HepG2 (cell line): ENCODE data around the gene BACH2. TPM values are rescaled to one million over a fixed set of nuclear protein-coding genes. Genes with fewer than 3 reads are reported as not detected.

Source experiments
- ATAC-seq: fragments of 200-7000 bp; cut with Tn5 transposase; 3 replicates; pipeline ENCODE4 v1.9.1; 2020; ENCODE audit warnings: mild to moderate bottlenecking, moderate library complexity
- BruUV-seq: library from RNA; stranded (reverse); fragments of 400-500 nt; replicated peaks from 2 replicates; lab custom pipeline; 2021; lab: Mats Ljungman, UMichigan
- CTCF ChIA-PET: fragments of 300-600 bp; formaldehyde crosslinking; extraction: SDS; loops from one replicate; lab custom pipeline; 2021; ENCODE audit warnings: low total read pairs, inconsistent platforms, low intra/inter-chr PET ratio; lab: Yijun Ruan, JAX
- POLR2A ChIA-PET: fragments of 350-600 bp; sonication (Branson Sonifier 250); formaldehyde crosslinking; loops from one replicate; lab custom pipeline; 2020; ENCODE audit warnings: antibody characterized with exemption, inconsistent platforms; lab: Yijun Ruan, JAX
- DNase-seq: peaks from one replicate; pipeline ENCODE4 v3.0.0-alpha.2; 2015; ENCODE audit warnings: low spot score
- FAIRE-seq: peaks from 3 replicates; lab custom pipeline; 2011; peaks lifted over from hg19 to GRCh38; lab: Jason Lieb, UNC
- H2AFZ ChIP-seq: one replicate; pipeline ENCODE4 v1.6.1; 2011; ENCODE audit warnings: low read length, inconsistent platforms
- H3K27ac ChIP-seq: fragments of 300-600 bp; 3 replicates; pipeline ENCODE4 v1.8.0; 2011; ENCODE audit warnings: mixed run types, mild to moderate bottlenecking, mixed read lengths, low read length, inconsistent platforms; ENCODE audit not compliant: insufficient read depth; ENCODE audit errors: extremely low read length
- H3K27me3 ChIP-seq, 2 experiments: fragments of 200-600 bp in 1 of 2; 2 replicates in 1 of 2; 3 replicates in 1 of 2; pipeline versions ENCODE4 v1.6.0 to v1.8.0; 2011; ENCODE audit warnings: low read length in 2 of 2, mild to moderate bottlenecking in 2 of 2, moderate library complexity in 2 of 2, inconsistent platforms in 1 of 2; ENCODE audit not compliant: insufficient read depth in 2 of 2, control insufficient read depth in 1 of 2
- H3K36me3 ChIP-seq, 2 experiments: fragments of 200-600 bp in 1 of 2; replicated peaks in 1 of 2; 2 replicates in 1 of 2; 3 replicates in 1 of 2; pipeline versions ENCODE4 v1.5.1 to v1.8.0; 2011; ENCODE audit warnings: low read length in 2 of 2, inconsistent platforms in 1 of 2; ENCODE audit not compliant: insufficient read depth in 2 of 2, control insufficient read depth in 1 of 2
- H3K4me1 ChIP-seq: 2 replicates; pipeline ENCODE4 v1.5.1; 2012; ENCODE audit warnings: low read length, inconsistent platforms; ENCODE audit not compliant: insufficient read depth
- H3K4me2 ChIP-seq: 2 replicates; pipeline ENCODE4 v1.6.0; 2011; ENCODE audit warnings: low read depth, low read length, inconsistent platforms
- H3K4me3 ChIP-seq, 3 experiments: fragments of 200-600 bp in 1 of 3; sonication (generic), shearing (Covaris generic) in 1 of 3; replicated peaks in 1 of 3; 2 replicates each; pipeline ENCODE4 v1.5.1; 2011 to 2016; ENCODE audit warnings: low read length in 3 of 3, inconsistent platforms in 2 of 3, low read depth in 2 of 3, mild to moderate bottlenecking in 2 of 3, control low read depth in 1 of 3, mixed read lengths in 1 of 3; ENCODE audit not compliant: insufficient read depth in 1 of 3
- H3K79me2 ChIP-seq: one replicate; pipeline ENCODE4 v1.6.1; 2011; ENCODE audit warnings: low read length, inconsistent platforms; ENCODE audit not compliant: insufficient read depth
- H3K9ac ChIP-seq: 2 replicates; pipeline ENCODE4 v1.6.0; 2011; ENCODE audit warnings: mild to moderate bottlenecking, low read depth, low read length, inconsistent platforms; ENCODE audit not compliant: insufficient read depth
- H3K9me3 ChIP-seq: 2 replicates; pipeline ENCODE4 v1.5.1; 2012; ENCODE audit warnings: mild to moderate bottlenecking, low read length
- H4K20me1 ChIP-seq: 2 replicates; pipeline ENCODE4 v1.6.0; 2011; ENCODE audit warnings: inconsistent platforms, mild to moderate bottlenecking, low read length, moderate library complexity; ENCODE audit not compliant: insufficient read depth
- CHD4 ChIP-seq: fragments of 200-600 bp; sonication (generic); IDR thresholded peaks from 2 replicates; pipeline ENCODE4 v1.7.0; 2017; ENCODE audit warnings: mild to moderate bottlenecking, low read length, borderline replicate concordance
- DMAP1 ChIP-seq: IDR thresholded peaks from 2 replicates; pipeline ENCODE4 v1.6.1; 2016
- NFE2L1 ChIP-seq: sonication (generic); formaldehyde crosslinking; IDR thresholded peaks from 2 replicates; pipeline ENCODE4 v1.4.0; 2020; ENCODE audit warnings: missing genetic modification reagents, mild to moderate bottlenecking, borderline replicate concordance
- RFX1 ChIP-seq: fragments of 450-650 bp; IDR thresholded peaks from 2 replicates; pipeline ENCODE4 v1.6.1; 2017
- TCF12 ChIP-seq, 2 experiments: fragments of 450-650 bp in 1 of 2; sonication (generic) in 1 of 2; formaldehyde crosslinking in 1 of 2; IDR thresholded peaks; 2 replicates each; pipeline versions ENCODE4 v1.6.1 to v1.8.0; 2017 to 2022; ENCODE audit warnings: antibody characterized with exemption in 1 of 2, mild to moderate bottlenecking in 1 of 2, missing genetic modification reagents in 1 of 2, moderate library complexity in 1 of 2
- ZFP1 ChIP-seq: IDR thresholded peaks from 2 replicates; pipeline ENCODE4 v1.6.1; 2016
- ZKSCAN8 ChIP-seq: IDR thresholded peaks from 2 replicates; pipeline ENCODE4 v1.6.1; 2016; ENCODE audit warnings: borderline replicate concordance, missing genetic modification reagents, missing compliant biosample characterization
- ZMYM4 ChIP-seq: sonication (generic); formaldehyde crosslinking; IDR thresholded peaks from 2 replicates; pipeline ENCODE4 v1.8.1; 2023; ENCODE audit warnings: mild to moderate bottlenecking, missing genetic modification reagents
- ZNF235 ChIP-seq: sonication (generic); formaldehyde crosslinking; IDR thresholded peaks from 2 replicates; pipeline ENCODE4 v1.8.1; 2023; ENCODE audit warnings: mild to moderate bottlenecking, missing genetic modification reagents, borderline replicate concordance
- ZNF260 ChIP-seq: sonication (generic); formaldehyde crosslinking; IDR thresholded peaks from 2 replicates; pipeline ENCODE4 v1.4.0; 2020; ENCODE audit warnings: missing genetic modification reagents, low read depth, mild to moderate bottlenecking, borderline replicate concordance
- ZNF33A ChIP-seq: sonication (generic); formaldehyde crosslinking; IDR thresholded peaks from 2 replicates; pipeline ENCODE4 v1.5.1; 2020; ENCODE audit warnings: missing genetic modification reagents, mild to moderate bottlenecking, moderate library complexity, borderline replicate concordance
- ZNF589 ChIP-seq: sonication (generic); formaldehyde crosslinking; conservative IDR thresholded peaks from 2 replicates; pipeline ENCODE4 v1.8.0; 2022; ENCODE audit warnings: mild to moderate bottlenecking, moderate library complexity, missing genetic modification reagents
- ZNF709 ChIP-seq: sonication (generic); formaldehyde crosslinking; IDR thresholded peaks from 2 replicates; pipeline ENCODE4 v1.5.0; 2020; ENCODE audit warnings: mild to moderate bottlenecking, missing genetic modification reagents
- ZNF724P ChIP-seq: sonication (generic); formaldehyde crosslinking; IDR thresholded peaks from 2 replicates; pipeline ENCODE4 v1.8.0; 2022; ENCODE audit warnings: missing genetic modification reagents, borderline replicate concordance
- ZNF879 ChIP-seq: sonication (generic); formaldehyde crosslinking; IDR thresholded peaks from 2 replicates; pipeline ENCODE4 v1.8.1; 2023; ENCODE audit warnings: missing genetic modification reagents
- WGBS: methylation state at CpG from one replicate; pipeline ENCODE4 v1.1.6; 2017; ENCODE audit warnings: low lambda C conversion rate; 5-methylcytosine and 5-hydroxymethylcytosine counted together
- in situ Hi-C: cut with HindIII; loops from 2 replicates; pipeline ENCODE4 v1.10.0; 2017; ENCODE audit warnings: low pct_unique_long_range_greater_than_20kb; ENCODE audit not compliant: extremely low pct_ligation_motif_present
- intact Hi-C: fragments of 100-400 bp; cut with micrococcal nuclease; formaldehyde crosslinking; loops from one replicate; pipeline ENCODE4 v1.10.0; 2022; ENCODE audit not compliant: unreplicated experiment
- polyA plus RNA-seq, 8 experiments: library from polyadenylated mRNA; depleted of rRNA in 3 of 8; stranded (reverse) in 7 of 8; unstranded in 1 of 8; fragments of >200 nt; fragmentation: Illumina TruSeq in 4 of 8; extraction: Trizol in 4 of 8; gene quantifications; 2 replicates each; pipeline versions ENCODE4 v1.2.1 to v1.2.3, GENCODE V29; 2011 to 2016; ENCODE audit warnings: low read depth in 4 of 8, missing spikeins in 1 of 8, mixed read lengths in 1 of 8; ENCODE audit not compliant: insufficient read depth in 1 of 8
- total RNA-seq, 5 experiments: library from RNA; depleted of rRNA; stranded (reverse); fragments of >200 nt; fragmentation: Illumina TruSeq; extraction: Trizol; gene quantifications; 2 replicates each; pipeline ENCODE4 v1.2.3, GENCODE V29; 2016; ENCODE audit warnings: low read depth in 1 of 5
- TF ChIP-seq, protein P1 (sequence below): sonication (generic); formaldehyde crosslinking; IDR thresholded peaks from 2 replicates; pipeline ENCODE4 v1.4.0; 2020; ENCODE audit warnings: missing genetic modification reagents

The BACH2 gene
- total and polyA plus RNA-seq, 2 of the 13 experiments (the other 11 are each of a cell fraction or from before 2014, with no cell fraction given), result 0.01 TPM; not detected in 1

DNA sequence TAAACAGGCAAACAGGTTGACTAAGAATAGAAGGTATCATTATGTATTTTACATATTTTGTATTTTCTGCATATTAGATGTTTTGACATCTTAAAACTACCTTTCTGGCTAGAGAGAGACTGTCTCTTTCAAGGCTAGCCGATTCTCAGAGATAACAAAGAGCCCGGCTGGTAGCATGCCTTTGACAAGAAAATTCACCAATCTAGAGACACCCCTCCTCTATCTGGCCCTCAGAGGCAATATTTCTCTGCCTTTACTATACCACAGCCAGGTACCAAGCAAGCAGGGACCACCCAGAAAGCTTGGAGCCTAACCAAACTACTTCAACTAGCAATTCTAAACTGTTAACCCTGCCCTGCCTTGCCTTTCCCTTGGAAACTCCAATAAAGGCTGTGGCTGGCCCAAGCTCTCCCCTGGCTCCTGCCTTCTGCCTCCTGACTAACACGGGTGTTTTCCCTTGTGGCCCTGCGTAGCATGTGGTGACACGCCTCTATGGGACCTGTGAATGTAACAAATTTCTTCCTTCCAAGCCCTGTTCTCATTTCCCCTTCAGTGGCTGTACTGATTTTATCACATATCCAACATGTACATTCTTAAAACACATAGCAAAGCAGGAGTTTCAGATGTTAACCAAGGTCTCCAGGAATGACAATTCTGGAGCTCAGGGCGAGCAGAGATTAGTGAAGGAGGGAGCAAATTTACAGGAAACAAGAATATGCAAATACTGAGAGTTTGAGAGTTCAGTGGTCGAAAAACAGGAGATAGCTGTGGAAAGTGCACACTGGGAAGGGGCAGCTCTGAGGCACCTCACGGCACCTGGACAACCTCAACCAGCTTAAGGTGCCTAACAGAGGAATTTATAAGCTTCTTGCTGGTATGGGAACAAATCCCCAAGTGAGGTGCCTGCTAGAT, 120.8 kb downstream of the BACH2 start:
- intact Hi-C loops, result loop anchor here (10.0 kb wide), 1 partner anchor 201 kb away; no protein-coding TSS in a partner anchor
- in situ Hi-C loops, result no loop called here
- ChIA-PET CTCF (no interaction called here), POLR2A (no interaction called here)
- Histone ChIP-seq H3K9me3 (no peaks in the 10 kb centered on the region), H3K4me1 (no peaks in the 10 kb centered on the region), H3K27ac (no peak overlapping the region), H3K27me3 (no peaks in the 10 kb centered on the region; a peak in 1 of 5 replicates), H3K9ac (no peak overlapping the region), H3K4me2 (no peak overlapping the region), H2AFZ (no peak overlapping the region), H4K20me1 (no peaks in the 10 kb centered on the region), H3K79me2 (no peaks in the 10 kb centered on the region), H3K4me3 (no peak overlapping the region), H3K36me3 (no peaks in the 10 kb centered on the region)
- 18% methylated on average over 8 of the region's 8 CpGs for WGBS
- no TSS peak for BruUV-seq
- TF ChIP-seq ZNF879 (CRISPR knock-in tag), result no peak
- TF ChIP-seq ZNF724P (CRISPR knock-in tag), result no peak
- TF ChIP-seq ZNF235, result no peak
- TF ChIP-seq ZFP1 (CRISPR knock-in tag), result no peak
- TF ChIP-seq ZNF33A (CRISPR knock-in tag), result no peak
- TF ChIP-seq ZNF589 (CRISPR knock-in tag), result no peak
- TF ChIP-seq CHD4, result no peak
- no peak for TF ChIP-seq ZNF709
- TF ChIP-seq NFE2L1 (CRISPR knock-in tag), result no peak
- TF ChIP-seq, protein P1, sequence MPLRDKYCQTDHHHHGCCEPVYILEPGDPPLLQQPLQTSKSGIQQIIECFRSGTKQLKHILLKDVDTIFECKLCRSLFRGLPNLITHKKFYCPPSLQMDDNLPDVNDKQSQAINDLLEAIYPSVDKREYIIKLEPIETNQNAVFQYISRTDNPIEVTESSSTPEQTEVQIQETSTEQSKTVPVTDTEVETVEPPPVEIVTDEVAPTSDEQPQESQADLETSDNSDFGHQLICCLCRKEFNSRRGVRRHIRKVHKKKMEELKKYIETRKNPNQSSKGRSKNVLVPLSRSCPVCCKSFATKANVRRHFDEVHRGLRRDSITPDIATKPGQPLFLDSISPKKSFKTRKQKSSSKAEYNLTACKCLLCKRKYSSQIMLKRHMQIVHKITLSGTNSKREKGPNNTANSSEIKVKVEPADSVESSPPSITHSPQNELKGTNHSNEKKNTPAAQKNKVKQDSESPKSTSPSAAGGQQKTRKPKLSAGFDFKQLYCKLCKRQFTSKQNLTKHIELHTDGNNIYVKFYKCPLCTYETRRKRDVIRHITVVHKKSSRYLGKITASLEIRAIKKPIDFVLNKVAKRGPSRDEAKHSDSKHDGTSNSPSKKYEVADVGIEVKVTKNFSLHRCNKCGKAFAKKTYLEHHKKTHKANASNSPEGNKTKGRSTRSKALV (CRISPR knock-in tag), result no peak
- TF ChIP-seq ZKSCAN8 (CRISPR knock-in tag), result no peak
- TF ChIP-seq TCF12 (IDR thresholded peaks at IDR 0.05), result no peak
- TF ChIP-seq TCF12 (CRISPR knock-in tag; IDR thresholded peaks at IDR 0.05), result no peak
- TF ChIP-seq ZNF260, result no peak
- no peak for TF ChIP-seq ZMYM4
- TF ChIP-seq RFX1, result no peak
- no peak for TF ChIP-seq DMAP1 (CRISPR knock-in tag)
- no peak for DNase-seq
- ATAC-seq, result no peak
- FAIRE-seq, result no peak
